Nephron progenitor cell (in vitro differentiated cells): ENCODE measurements around the gene FOXC1.

Source experiments
- DNase-seq: peaks from one replicate; pipeline ENCODE4 v3.0.0; 2021
- H3K27ac Mint-ChIP-seq: 2 replicates; pipeline ENCODE4 v1.8.0; 2021; ENCODE audit warnings: mild to moderate bottlenecking, moderate library complexity, mixed read lengths
- H3K27me3 Mint-ChIP-seq: 2 replicates; pipeline ENCODE4 v1.8.0; 2021; ENCODE audit warnings: mild to moderate bottlenecking, low read depth, mixed read lengths; ENCODE audit not compliant: poor library complexity
- H3K36me3 Mint-ChIP-seq: 2 replicates; pipeline ENCODE4 v1.8.0; 2021; ENCODE audit warnings: low read depth, mixed read lengths
- H3K4me1 Mint-ChIP-seq: 2 replicates; pipeline ENCODE4 v1.8.0; 2021; ENCODE audit warnings: mixed read lengths
- H3K4me3 Mint-ChIP-seq: 2 replicates; pipeline ENCODE4 v1.8.0; 2021; ENCODE audit warnings: mild to moderate bottlenecking, moderate library complexity, mixed read lengths
- H3K9me3 Mint-ChIP-seq: 2 replicates; pipeline ENCODE4 v1.8.0; 2021; ENCODE audit warnings: mild to moderate bottlenecking, moderate library complexity, mixed read lengths
- CTCF ChIP-seq: fragments of 200-600 bp; sonication (generic); IDR thresholded peaks from 2 replicates; pipeline ENCODE4 v1.5.0; 2021; ENCODE audit warnings: antibody characterized with exemption

Gene FOXC1

GRCh38 chr6:1635305-1636010 is 25.7 kb downstream of the FOXC1 start:
- peaks cover 62% of the 10 kb centered on the region for H3K36me3 Mint-ChIP-seq
- H3K9me3 Mint-ChIP-seq = no peaks in the 10 kb centered on the region
- H3K27me3 Mint-ChIP-seq = peaks cover 3% of the 10 kb centered on the region
- H3K4me3 Mint-ChIP-seq = no peak overlapping the region
- DNase-seq = no peak
- no peak for TF ChIP-seq CTCF
- H3K4me1 Mint-ChIP-seq = peaks cover 49% of the 10 kb centered on the region
- H3K27ac Mint-ChIP-seq = no peak overlapping the region

- Mint-ChIP-seq H3K4me1 (peaks cover 52% of the 10 kb centered on the region), H3K36me3 (peaks cover 67% of the 10 kb centered on the region), H3K4me3 (no peak overlapping the region), H3K27ac (no peak overlapping the region), H3K27me3 (peaks cover 3% of the 10 kb centered on the region), H3K9me3 (no peaks in the 10 kb centered on the region)
- DNase-seq = no peak
- TF ChIP-seq CTCF = no peak
Measured at GRCh38 chr6:1636272-1636825, 26.6 kb downstream of the FOXC1 start.

GRCh38 chr6:1636971-1637871 is 27.5 kb downstream of the FOXC1 start:
- Mint-ChIP-seq H3K27me3 (peaks cover 3% of the 10 kb centered on the region), H3K27ac (no peak overlapping the region), H3K9me3 (no peaks in the 10 kb centered on the region), H3K4me1 (peaks cover 58% of the 10 kb centered on the region), H3K4me3 (no peak overlapping the region), H3K36me3 (peaks cover 62% of the 10 kb centered on the region)
- DNase-seq = no peak
- no peak for TF ChIP-seq CTCF

GRCh38 chr6:1639430-1639829 is 29.7 kb downstream of the FOXC1 start:
- H3K4me1 Mint-ChIP-seq = peaks cover 65% of the 10 kb centered on the region
- H3K36me3 Mint-ChIP-seq = peaks cover 50% of the 10 kb centered on the region
- H3K27me3 Mint-ChIP-seq = peaks cover 12% of the 10 kb centered on the region
- no peak overlapping the region for H3K27ac Mint-ChIP-seq
- no peak overlapping the region for H3K4me3 Mint-ChIP-seq
- H3K9me3 Mint-ChIP-seq = no peaks in the 10 kb centered on the region
- TF ChIP-seq CTCF = no peak
- no peak for DNase-seq

- TF ChIP-seq CTCF = no peak
- H3K4me3 Mint-ChIP-seq = no peak overlapping the region
- peaks cover 61% of the 10 kb centered on the region for H3K4me1 Mint-ChIP-seq
- no peaks in the 10 kb centered on the region for H3K9me3 Mint-ChIP-seq
- H3K27ac Mint-ChIP-seq = no peak overlapping the region
- peaks cover 51% of the 10 kb centered on the region for H3K36me3 Mint-ChIP-seq
- DNase-seq = no peak
- H3K27me3 Mint-ChIP-seq = peaks cover 16% of the 10 kb centered on the region
Measured at GRCh38 chr6:1640476-1640875, 30.8 kb downstream of the FOXC1 start.
